DOHH2 (cell line): ENCODE measurements around the gene LAMA2.

Source experiments
- CTCF ChIP-seq: fragments of 200-600 bp; sonication (generic); IDR thresholded peaks from one replicate; pipeline ENCODE4 v1.5.1; 2014; ENCODE audit warnings: antibody characterized with exemption, mild to moderate bottlenecking, low read depth, low read length; ENCODE audit not compliant: poor library complexity, severe bottlenecking
- EZH2phosphoT487 ChIP-seq: fragments of 200-600 bp; sonication (generic); IDR thresholded peaks from 2 replicates; pipeline ENCODE4 v1.6.1; 2017; ENCODE audit warnings: borderline replicate concordance, mild to moderate bottlenecking, antibody characterized with exemption, low read length, moderate library complexity, mixed read lengths

GRCh38 chr6:128925765-128926164 lies 42.8 kb downstream of the LAMA2 start:
- TF ChIP-seq CTCF = no peak
- TF ChIP-seq EZH2phosphoT487 = no peak
